CD4-positive, alpha-beta T cell treated with Interleukin-10 for 1 hour (primary cell): Measurements from ENCODE around the gene SETD1A.

Experiments
- DNase-seq: peaks from one replicate; pipeline ENCODE4 v3.0.0-alpha.2; 2020

SETD1A gene

GRCh38 chr16:30983898-30984610 is 26.5 kb downstream of the SETD1A start:
- DNase-seq = no peak

GRCh38 chr16:30984669-30985400 is 27.3 kb downstream of the SETD1A start, which contains the start of gene HSD3B7:
Gene HSD3B7, plus strand, starts transcription at chr16:30985207. Its CDS starts 452 bp downstream, at chr16:30985659.
- DNase-seq = peak; percentile 79

- DNase-seq = no peak
Measured at GRCh38 chr16:30985401-30986128, 28.0 kb downstream of the SETD1A start.

- DNase-seq = no peak
Measured at GRCh38 chr16:30986129-30986991, 28.8 kb downstream of the SETD1A start.

- no peak for DNase-seq
Measured at GRCh38 chr16:30987581-30988190, 30.1 kb downstream of the SETD1A start.

- DNase-seq = no peak
Measured at GRCh38 chr16:30989469-30990047, 32.0 kb downstream of the SETD1A start.

- no peak for DNase-seq
Measured at GRCh38 chr16:30990105-30990504, 32.6 kb downstream of the SETD1A start.

- DNase-seq = no peak
Measured at GRCh38 chr16:30991052-30991451, 33.5 kb downstream of the SETD1A start.

- DNase-seq = no peak
Measured at GRCh38 chr16:30992276-30992780, 34.8 kb downstream of the SETD1A start.

- DNase-seq = no peak
Measured at GRCh38 chr16:30992931-30993816, 35.6 kb downstream of the SETD1A start.

- no peak for DNase-seq
Measured at GRCh38 chr16:30995927-30996323, 38.4 kb downstream of the SETD1A start.

GRCh38 chr16:30996324-30996984 is 38.9 kb downstream of the SETD1A start:
- DNase-seq = no peak

GRCh38 chr16:30996985-30997724 is 39.6 kb downstream of the SETD1A start:
- peak; percentile 85 for DNase-seq

GRCh38 chr16:30997725-30998711 is 40.5 kb downstream of the SETD1A start:
- DNase-seq = no peak

- no peak for DNase-seq
Measured at GRCh38 chr16:30998852-30999761, 41.6 kb downstream of the SETD1A start.

- DNase-seq = no peak
Measured at GRCh38 chr16:31000671-31001382, 43.3 kb downstream of the SETD1A start.
